K562 (cell line): ENCODE data around the gene CBR4. TPM values are rescaled to one million over a fixed set of nuclear protein-coding genes. Genes with fewer than 3 reads are reported as not detected.

ENCODE experiments used
- BMI1 ChIP-seq: fragments of 150-350 bp; IDR thresholded peaks from 2 replicates; pipeline ENCODE4 v1.6.1; 2014; ENCODE audit warnings: low read length
- CHD4 ChIP-seq: fragments of 200-600 bp; sonication (generic); IDR thresholded peaks from 3 replicates; pipeline ENCODE4 v1.6.1; 2012; ENCODE audit warnings: low read depth, mild to moderate bottlenecking, mixed read lengths, low read length, inconsistent platforms; ENCODE audit not compliant: insufficient read depth, insufficient replicate concordance, poor library complexity, severe bottlenecking
- LEF1 ChIP-seq: fragments of 450-650 bp; IDR thresholded peaks from 2 replicates; pipeline ENCODE4 v1.6.1; 2016; ENCODE audit warnings: mild to moderate bottlenecking
- ZNF316 ChIP-seq: fragments of 450-650 bp; IDR thresholded peaks from 2 replicates; pipeline ENCODE4 v1.6.1; 2016
- ZNF444 ChIP-seq: fragments of 250-450 bp; sonication (Bioruptor Pico); IDR thresholded peaks from 2 replicates; pipeline ENCODE4 v1.4.0; 2020; ENCODE audit warnings: mild to moderate bottlenecking, moderate library complexity
- polyA plus RNA-seq, 8 experiments: library from polyadenylated mRNA; depleted of rRNA in 4 of 8; stranded (reverse) in 5 of 8; unstranded in 3 of 8; fragments of >200 nt; fragmentation: Nextera tagmentation in 2 of 8; fragmentation: Illumina TruSeq in 1 of 8; extraction: Ambion mirVana in 2 of 8; extraction: Trizol in 1 of 8; gene quantifications; 2 replicates each; pipeline versions ENCODE4 v1.2.1 to v1.2.3, GENCODE V29; 2011 to 2014; ENCODE audit warnings: inconsistent platforms in 1 of 8, missing spikeins in 1 of 8
- total RNA-seq, 7 experiments: library from RNA; depleted of rRNA in 6 of 7; stranded (reverse); fragments of >200 nt in 6 of 7; fragmentation: Illumina TruSeq in 2 of 7; extraction: Trizol in 2 of 7; gene quantifications; 2 replicates each; pipeline versions ENCODE4 v1.2.1 to v1.2.3, GENCODE V29; 2011 to 2021; ENCODE audit warnings: low replicate concordance in 1 of 7
- TF ChIP-seq, protein P1 (sequence below), 2 experiments: IDR thresholded peaks; 2 replicates each; pipeline ENCODE4 v1.6.1; 2012; ENCODE audit warnings: improper control_type of control experiment in 2 of 2, low read depth in 2 of 2, low read length in 2 of 2, borderline replicate concordance in 1 of 2
- TF ChIP-seq, protein P2 (sequence below): fragments of 450-650 bp; IDR thresholded peaks from 2 replicates; pipeline ENCODE4 v1.6.1; 2017; ENCODE audit warnings: antibody characterized with exemption
- TF ChIP-seq, protein P3 (sequence below), 2 experiments: fragments of 450-650 bp; formaldehyde crosslinking in 1 of 2; IDR thresholded peaks; 2 replicates each; pipeline versions ENCODE4 v1.4.0 to v1.6.1; 2014 to 2020; ENCODE audit warnings: mild to moderate bottlenecking in 2 of 2, borderline replicate concordance in 1 of 2, low read depth in 1 of 2
- TF ChIP-seq, protein P4 (sequence below): sonication (generic); formaldehyde crosslinking; IDR thresholded peaks from 2 replicates; pipeline ENCODE4 v1.8.0; 2022; ENCODE audit warnings: mild to moderate bottlenecking, missing genetic modification reagents
- TF ChIP-seq, protein P5 (sequence below): fragments of 450-650 bp; IDR thresholded peaks from 2 replicates; pipeline ENCODE4 v1.6.1; 2014; ENCODE audit warnings: low read depth, mild to moderate bottlenecking, moderate library complexity, borderline replicate concordance

CBR4 gene
- total and polyA plus RNA-seq, 9 of the 15 experiments (the other 6 are each of a cell fraction or from before 2014, with no cell fraction given) = 12.1 to 26.4 (median 18.6) TPM

DNA sequence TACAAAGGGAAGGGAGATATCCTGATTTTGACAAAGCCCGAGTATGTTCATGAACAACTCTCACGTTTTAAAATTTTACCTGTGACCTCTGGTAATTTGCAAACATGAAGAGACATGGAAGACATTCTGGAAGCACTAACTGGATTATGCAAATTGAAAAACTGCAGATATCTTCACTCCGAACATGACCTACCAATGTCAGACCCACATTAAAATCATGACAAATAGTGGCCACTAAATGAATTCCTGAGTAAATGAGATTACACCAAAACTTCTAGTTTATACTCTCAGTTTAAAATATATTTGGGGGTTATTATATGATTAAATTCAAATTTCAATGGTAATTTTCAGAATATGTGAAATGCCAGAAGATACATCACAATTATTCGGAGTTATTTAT is 19.9 kb upstream of the CBR4 start (continued):
- TF ChIP-seq, protein P1, sequence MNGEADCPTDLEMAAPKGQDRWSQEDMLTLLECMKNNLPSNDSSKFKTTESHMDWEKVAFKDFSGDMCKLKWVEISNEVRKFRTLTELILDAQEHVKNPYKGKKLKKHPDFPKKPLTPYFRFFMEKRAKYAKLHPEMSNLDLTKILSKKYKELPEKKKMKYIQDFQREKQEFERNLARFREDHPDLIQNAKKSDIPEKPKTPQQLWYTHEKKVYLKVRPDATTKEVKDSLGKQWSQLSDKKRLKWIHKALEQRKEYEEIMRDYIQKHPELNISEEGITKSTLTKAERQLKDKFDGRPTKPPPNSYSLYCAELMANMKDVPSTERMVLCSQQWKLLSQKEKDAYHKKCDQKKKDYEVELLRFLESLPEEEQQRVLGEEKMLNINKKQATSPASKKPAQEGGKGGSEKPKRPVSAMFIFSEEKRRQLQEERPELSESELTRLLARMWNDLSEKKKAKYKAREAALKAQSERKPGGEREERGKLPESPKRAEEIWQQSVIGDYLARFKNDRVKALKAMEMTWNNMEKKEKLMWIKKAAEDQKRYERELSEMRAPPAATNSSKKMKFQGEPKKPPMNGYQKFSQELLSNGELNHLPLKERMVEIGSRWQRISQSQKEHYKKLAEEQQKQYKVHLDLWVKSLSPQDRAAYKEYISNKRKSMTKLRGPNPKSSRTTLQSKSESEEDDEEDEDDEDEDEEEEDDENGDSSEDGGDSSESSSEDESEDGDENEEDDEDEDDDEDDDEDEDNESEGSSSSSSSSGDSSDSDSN (IDR thresholded peaks at IDR 0.05; ENCODE audit: borderline replicate concordance in 1 of 2, low read depth in 2 of 2, low read length in 2 of 2) = no peak
- TF ChIP-seq ZNF316 (no peak), CHD4 (no peak), BMI1 (no peak), LEF1 (no peak), ZNF444 (CRISPR knock-in tag) (no peak)
- TF ChIP-seq, protein P2, sequence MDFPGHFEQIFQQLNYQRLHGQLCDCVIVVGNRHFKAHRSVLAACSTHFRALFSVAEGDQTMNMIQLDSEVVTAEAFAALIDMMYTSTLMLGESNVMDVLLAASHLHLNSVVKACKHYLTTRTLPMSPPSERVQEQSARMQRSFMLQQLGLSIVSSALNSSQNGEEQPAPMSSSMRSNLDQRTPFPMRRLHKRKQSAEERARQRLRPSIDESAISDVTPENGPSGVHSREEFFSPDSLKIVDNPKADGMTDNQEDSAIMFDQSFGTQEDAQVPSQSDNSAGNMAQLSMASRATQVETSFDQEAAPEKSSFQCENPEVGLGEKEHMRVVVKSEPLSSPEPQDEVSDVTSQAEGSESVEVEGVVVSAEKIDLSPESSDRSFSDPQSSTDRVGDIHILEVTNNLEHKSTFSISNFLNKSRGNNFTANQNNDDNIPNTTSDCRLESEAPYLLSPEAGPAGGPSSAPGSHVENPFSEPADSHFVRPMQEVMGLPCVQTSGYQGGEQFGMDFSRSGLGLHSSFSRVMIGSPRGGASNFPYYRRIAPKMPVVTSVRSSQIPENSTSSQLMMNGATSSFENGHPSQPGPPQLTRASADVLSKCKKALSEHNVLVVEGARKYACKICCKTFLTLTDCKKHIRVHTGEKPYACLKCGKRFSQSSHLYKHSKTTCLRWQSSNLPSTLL = no peak
- TF ChIP-seq, protein P3, sequence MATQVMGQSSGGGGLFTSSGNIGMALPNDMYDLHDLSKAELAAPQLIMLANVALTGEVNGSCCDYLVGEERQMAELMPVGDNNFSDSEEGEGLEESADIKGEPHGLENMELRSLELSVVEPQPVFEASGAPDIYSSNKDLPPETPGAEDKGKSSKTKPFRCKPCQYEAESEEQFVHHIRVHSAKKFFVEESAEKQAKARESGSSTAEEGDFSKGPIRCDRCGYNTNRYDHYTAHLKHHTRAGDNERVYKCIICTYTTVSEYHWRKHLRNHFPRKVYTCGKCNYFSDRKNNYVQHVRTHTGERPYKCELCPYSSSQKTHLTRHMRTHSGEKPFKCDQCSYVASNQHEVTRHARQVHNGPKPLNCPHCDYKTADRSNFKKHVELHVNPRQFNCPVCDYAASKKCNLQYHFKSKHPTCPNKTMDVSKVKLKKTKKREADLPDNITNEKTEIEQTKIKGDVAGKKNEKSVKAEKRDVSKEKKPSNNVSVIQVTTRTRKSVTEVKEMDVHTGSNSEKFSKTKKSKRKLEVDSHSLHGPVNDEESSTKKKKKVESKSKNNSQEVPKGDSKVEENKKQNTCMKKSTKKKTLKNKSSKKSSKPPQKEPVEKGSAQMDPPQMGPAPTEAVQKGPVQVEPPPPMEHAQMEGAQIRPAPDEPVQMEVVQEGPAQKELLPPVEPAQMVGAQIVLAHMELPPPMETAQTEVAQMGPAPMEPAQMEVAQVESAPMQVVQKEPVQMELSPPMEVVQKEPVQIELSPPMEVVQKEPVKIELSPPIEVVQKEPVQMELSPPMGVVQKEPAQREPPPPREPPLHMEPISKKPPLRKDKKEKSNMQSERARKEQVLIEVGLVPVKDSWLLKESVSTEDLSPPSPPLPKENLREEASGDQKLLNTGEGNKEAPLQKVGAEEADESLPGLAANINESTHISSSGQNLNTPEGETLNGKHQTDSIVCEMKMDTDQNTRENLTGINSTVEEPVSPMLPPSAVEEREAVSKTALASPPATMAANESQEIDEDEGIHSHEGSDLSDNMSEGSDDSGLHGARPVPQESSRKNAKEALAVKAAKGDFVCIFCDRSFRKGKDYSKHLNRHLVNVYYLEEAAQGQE (IDR thresholded peaks at IDR 0.05; ENCODE audit: borderline replicate concordance) = no peak
- TF ChIP-seq, protein P3 (CRISPR knock-in tag; IDR thresholded peaks at IDR 0.05; ENCODE audit: low read depth) = no peak
- TF ChIP-seq, protein P4, sequence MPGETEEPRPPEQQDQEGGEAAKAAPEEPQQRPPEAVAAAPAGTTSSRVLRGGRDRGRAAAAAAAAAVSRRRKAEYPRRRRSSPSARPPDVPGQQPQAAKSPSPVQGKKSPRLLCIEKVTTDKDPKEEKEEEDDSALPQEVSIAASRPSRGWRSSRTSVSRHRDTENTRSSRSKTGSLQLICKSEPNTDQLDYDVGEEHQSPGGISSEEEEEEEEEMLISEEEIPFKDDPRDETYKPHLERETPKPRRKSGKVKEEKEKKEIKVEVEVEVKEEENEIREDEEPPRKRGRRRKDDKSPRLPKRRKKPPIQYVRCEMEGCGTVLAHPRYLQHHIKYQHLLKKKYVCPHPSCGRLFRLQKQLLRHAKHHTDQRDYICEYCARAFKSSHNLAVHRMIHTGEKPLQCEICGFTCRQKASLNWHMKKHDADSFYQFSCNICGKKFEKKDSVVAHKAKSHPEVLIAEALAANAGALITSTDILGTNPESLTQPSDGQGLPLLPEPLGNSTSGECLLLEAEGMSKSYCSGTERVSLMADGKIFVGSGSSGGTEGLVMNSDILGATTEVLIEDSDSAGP (CRISPR knock-in tag) = no peak
- TF ChIP-seq, protein P5, sequence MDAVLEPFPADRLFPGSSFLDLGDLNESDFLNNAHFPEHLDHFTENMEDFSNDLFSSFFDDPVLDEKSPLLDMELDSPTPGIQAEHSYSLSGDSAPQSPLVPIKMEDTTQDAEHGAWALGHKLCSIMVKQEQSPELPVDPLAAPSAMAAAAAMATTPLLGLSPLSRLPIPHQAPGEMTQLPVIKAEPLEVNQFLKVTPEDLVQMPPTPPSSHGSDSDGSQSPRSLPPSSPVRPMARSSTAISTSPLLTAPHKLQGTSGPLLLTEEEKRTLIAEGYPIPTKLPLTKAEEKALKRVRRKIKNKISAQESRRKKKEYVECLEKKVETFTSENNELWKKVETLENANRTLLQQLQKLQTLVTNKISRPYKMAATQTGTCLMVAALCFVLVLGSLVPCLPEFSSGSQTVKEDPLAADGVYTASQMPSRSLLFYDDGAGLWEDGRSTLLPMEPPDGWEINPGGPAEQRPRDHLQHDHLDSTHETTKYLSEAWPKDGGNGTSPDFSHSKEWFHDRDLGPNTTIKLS = no peak
